ENCODE data around the gene KCNE4. TPM values are rescaled to one million over a fixed set of nuclear protein-coding genes. Genes with fewer than 3 reads are reported as not detected.

KCNE4 gene
- total and polyA plus RNA-seq, 2 experiments from 2014 or later = not detected

DNA sequence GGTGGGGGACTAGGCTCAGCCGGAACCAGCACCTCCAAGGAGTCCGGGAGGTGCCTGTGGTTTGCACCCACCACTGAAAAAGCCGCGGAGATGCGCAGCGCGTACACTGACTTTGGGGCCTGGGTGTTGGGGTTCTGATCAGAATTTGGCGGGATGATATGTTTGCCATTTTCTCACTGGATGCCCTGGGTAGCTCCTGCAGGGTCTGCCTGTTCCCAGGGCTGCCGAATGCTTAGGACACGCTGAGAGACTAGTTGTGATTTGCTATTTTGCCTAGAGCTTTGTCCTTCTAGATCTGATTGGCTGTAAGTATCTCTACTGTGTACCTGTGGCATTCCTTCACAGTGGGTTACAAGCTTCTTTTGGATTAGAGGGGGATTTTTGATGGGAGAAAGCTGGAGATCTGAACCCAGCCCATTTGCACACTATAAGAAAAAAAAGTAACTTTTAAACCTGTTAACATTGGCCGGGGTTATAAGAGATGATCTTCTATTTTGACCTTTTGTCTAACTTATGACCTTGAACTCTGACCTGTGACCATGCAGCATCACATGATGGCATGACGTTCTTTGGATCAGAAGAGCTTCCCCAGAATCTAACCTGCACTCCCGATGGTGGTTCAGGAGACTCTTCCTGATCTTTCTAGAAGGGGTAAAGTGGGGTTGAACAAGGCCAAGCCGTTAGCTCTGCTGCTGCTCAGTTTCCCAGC is 1.6 kb downstream of the KCNE4 start:
- Histone ChIP-seq H3K27me3 (ENCODE audit: insufficient read depth) (no peaks in the 10 kb centered on the region), H3K9me2 (ENCODE audit: insufficient read depth) (no peaks in the 10 kb centered on the region), H4K20me1 (replicated peaks; ENCODE audit: insufficient read depth) (no peaks in the 10 kb centered on the region), H3K4me2 (no peak overlapping the region), H2AFZ (no peak overlapping the region; the same call in 1 of the 2 replicates), H3K36me3 (ENCODE audit: insufficient read depth) (no peaks in the 10 kb centered on the region), H3K4me3 (no peak overlapping the region), H3K4me1 (ENCODE audit: insufficient read depth) (peaks cover 12% of the 10 kb centered on the region), H3F3A (replicated peaks; ENCODE audit: low read depth) (no peaks in the 10 kb centered on the region), H3K27ac (ENCODE audit: low read depth) (no peak overlapping the region), H3K79me2 (replicated peaks; ENCODE audit: insufficient read depth) (no peaks in the 10 kb centered on the region)
- no peaks in the 10 kb centered on the region for H3K36me3 Mint-ChIP-seq (ENCODE audit: low read depth)
- H3K9me3 Mint-ChIP-seq = no peaks in the 10 kb centered on the region; the same call in 1 of the 3 replicates
- TF ChIP-seq STAT1 (IDR thresholded peaks at IDR 0.05; ENCODE audit: unreplicated experiment) = no peak
- no peak for TF ChIP-seq ETS1 (IDR thresholded peaks at IDR 0.05)
- no peak for TF ChIP-seq JUNB (IDR thresholded peaks at IDR 0.05; ENCODE audit: unreplicated experiment)
- TF ChIP-seq EZH2 (IDR thresholded peaks at IDR 0.05; ENCODE audit: low read depth, unreplicated experiment) = no peak
- no peak for TF ChIP-seq ZNF331 (CRISPR knock-in tag; IDR thresholded peaks at IDR 0.05; ENCODE audit: low read depth)
- TF ChIP-seq EZH2phosphoT487 (IDR thresholded peaks at IDR 0.05; ENCODE audit: unreplicated experiment) = no peak
- TF ChIP-seq, protein P1, sequence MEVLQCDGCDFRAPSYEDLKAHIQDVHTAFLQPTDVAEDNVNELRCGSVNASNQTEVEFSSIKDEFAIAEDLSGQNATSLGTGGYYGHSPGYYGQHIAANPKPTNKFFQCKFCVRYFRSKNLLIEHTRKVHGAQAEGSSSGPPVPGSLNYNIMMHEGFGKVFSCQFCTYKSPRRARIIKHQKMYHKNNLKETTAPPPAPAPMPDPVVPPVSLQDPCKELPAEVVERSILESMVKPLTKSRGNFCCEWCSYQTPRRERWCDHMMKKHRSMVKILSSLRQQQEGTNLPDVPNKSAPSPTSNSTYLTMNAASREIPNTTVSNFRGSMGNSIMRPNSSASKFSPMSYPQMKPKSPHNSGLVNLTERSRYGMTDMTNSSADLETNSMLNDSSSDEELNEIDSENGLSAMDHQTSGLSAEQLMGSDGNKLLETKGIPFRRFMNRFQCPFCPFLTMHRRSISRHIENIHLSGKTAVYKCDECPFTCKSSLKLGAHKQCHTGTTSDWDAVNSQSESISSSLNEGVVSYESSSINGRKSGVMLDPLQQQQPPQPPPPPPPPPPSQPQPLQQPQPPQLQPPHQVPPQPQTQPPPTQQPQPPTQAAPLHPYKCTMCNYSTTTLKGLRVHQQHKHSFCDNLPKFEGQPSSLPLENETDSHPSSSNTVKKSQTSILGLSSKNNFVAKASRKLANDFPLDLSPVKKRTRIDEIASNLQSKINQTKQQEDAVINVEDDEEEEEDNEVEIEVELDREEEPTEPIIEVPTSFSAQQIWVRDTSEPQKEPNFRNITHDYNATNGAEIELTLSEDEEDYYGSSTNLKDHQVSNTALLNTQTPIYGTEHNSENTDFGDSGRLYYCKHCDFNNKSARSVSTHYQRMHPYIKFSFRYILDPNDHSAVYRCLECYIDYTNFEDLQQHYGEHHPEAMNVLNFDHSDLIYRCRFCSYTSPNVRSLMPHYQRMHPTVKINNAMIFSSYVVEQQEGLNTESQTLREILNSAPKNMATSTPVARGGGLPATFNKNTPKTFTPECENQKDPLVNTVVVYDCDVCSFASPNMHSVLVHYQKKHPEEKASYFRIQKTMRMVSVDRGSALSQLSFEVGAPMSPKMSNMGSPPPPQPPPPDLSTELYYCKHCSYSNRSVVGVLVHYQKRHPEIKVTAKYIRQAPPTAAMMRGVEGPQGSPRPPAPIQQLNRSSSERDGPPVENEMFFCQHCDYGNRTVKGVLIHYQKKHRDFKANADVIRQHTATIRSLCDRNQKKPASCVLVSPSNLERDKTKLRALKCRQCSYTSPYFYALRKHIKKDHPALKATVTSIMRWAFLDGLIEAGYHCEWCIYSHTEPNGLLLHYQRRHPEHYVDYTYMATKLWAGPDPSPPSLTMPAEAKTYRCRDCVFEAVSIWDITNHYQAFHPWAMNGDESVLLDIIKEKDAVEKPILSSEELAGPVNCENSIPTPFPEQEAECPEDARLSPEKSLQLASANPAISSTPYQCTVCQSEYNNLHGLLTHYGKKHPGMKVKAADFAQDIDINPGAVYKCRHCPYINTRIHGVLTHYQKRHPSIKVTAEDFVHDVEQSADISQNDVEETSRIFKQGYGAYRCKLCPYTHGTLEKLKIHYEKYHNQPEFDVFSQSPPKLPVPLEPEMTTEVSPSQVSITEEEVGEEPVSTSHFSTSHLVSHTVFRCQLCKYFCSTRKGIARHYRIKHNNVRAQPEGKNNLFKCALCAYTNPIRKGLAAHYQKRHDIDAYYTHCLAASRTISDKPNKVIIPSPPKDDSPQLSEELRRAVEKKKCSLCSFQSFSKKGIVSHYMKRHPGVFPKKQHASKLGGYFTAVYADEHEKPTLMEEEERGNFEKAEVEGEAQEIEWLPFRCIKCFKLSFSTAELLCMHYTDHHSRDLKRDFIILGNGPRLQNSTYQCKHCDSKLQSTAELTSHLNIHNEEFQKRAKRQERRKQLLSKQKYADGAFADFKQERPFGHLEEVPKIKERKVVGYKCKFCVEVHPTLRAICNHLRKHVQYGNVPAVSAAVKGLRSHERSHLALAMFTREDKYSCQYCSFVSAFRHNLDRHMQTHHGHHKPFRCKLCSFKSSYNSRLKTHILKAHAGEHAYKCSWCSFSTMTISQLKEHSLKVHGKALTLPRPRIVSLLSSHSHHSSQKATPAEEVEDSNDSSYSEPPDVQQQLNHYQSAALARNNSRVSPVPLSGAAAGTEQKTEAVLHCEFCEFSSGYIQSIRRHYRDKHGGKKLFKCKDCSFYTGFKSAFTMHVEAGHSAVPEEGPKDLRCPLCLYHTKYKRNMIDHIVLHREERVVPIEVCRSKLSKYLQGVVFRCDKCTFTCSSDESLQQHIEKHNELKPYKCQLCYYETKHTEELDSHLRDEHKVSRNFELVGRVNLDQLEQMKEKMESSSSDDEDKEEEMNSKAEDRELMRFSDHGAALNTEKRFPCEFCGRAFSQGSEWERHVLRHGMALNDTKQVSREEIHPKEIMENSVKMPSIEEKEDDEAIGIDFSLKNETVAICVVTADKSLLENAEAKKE (CRISPR knock-in tag; IDR thresholded peaks at IDR 0.05) = no peak
- no peak for TF ChIP-seq NANOG (IDR thresholded peaks at IDR 0.05; ENCODE audit: borderline replicate concordance)
- TF ChIP-seq, protein P2, sequence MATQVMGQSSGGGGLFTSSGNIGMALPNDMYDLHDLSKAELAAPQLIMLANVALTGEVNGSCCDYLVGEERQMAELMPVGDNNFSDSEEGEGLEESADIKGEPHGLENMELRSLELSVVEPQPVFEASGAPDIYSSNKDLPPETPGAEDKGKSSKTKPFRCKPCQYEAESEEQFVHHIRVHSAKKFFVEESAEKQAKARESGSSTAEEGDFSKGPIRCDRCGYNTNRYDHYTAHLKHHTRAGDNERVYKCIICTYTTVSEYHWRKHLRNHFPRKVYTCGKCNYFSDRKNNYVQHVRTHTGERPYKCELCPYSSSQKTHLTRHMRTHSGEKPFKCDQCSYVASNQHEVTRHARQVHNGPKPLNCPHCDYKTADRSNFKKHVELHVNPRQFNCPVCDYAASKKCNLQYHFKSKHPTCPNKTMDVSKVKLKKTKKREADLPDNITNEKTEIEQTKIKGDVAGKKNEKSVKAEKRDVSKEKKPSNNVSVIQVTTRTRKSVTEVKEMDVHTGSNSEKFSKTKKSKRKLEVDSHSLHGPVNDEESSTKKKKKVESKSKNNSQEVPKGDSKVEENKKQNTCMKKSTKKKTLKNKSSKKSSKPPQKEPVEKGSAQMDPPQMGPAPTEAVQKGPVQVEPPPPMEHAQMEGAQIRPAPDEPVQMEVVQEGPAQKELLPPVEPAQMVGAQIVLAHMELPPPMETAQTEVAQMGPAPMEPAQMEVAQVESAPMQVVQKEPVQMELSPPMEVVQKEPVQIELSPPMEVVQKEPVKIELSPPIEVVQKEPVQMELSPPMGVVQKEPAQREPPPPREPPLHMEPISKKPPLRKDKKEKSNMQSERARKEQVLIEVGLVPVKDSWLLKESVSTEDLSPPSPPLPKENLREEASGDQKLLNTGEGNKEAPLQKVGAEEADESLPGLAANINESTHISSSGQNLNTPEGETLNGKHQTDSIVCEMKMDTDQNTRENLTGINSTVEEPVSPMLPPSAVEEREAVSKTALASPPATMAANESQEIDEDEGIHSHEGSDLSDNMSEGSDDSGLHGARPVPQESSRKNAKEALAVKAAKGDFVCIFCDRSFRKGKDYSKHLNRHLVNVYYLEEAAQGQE (IDR thresholded peaks at IDR 0.05; ENCODE audit: unreplicated experiment) = no peak
- no peak for TF ChIP-seq ZNF114 (CRISPR knock-in tag; IDR thresholded peaks at IDR 0.05)
- no peak for TF ChIP-seq POLR2AphosphoS5 (IDR thresholded peaks at IDR 0.05; ENCODE audit: low read depth)
- no peak for TF ChIP-seq CREB1 (CRISPR knock-in tag; IDR thresholded peaks at IDR 0.05; ENCODE audit: low read depth)
- TF ChIP-seq, protein P3, sequence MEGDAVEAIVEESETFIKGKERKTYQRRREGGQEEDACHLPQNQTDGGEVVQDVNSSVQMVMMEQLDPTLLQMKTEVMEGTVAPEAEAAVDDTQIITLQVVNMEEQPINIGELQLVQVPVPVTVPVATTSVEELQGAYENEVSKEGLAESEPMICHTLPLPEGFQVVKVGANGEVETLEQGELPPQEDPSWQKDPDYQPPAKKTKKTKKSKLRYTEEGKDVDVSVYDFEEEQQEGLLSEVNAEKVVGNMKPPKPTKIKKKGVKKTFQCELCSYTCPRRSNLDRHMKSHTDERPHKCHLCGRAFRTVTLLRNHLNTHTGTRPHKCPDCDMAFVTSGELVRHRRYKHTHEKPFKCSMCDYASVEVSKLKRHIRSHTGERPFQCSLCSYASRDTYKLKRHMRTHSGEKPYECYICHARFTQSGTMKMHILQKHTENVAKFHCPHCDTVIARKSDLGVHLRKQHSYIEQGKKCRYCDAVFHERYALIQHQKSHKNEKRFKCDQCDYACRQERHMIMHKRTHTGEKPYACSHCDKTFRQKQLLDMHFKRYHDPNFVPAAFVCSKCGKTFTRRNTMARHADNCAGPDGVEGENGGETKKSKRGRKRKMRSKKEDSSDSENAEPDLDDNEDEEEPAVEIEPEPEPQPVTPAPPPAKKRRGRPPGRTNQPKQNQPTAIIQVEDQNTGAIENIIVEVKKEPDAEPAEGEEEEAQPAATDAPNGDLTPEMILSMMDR (conservative IDR thresholded peaks at IDR 0.05; ENCODE audit: low read depth in 2 of 2) = no peak
- H3K4me1 Mint-ChIP-seq = peaks cover 29% of the 10 kb centered on the region
- peaks cover 6% of the 10 kb centered on the region for H3K27me3 Mint-ChIP-seq (ENCODE audit: insufficient read depth, low read depth, poor library complexity)
- ATAC-seq (peak; percentile 26; the same call in 1 of the 3 replicates), DNase-seq (ENCODE audit: low spot score) (no peak)
- peak overlapping the region; percentile 59; the same call in 1 of the 2 replicates for H3K27ac Mint-ChIP-seq
- H3K4me3 Mint-ChIP-seq = no peak overlapping the region

All from GM23338 (cell line).